Stomach smooth muscle (tissue), 2 donors: ENCODE data around the gene DGKQ.
A peak's percentile ranks its signal among the peaks of the same experiment; 100 is the strongest.
"Not testable (repeated sequence)": the region's sequence is repeated elsewhere in the genome, so short reads cannot be mapped to it uniquely, and the experiment has no call there.

ENCODE experiments used
- H3K27ac ChIP-seq: one replicate; pipeline ENCODE4 v1.7.0; 2013; ENCODE audit warnings: mild to moderate bottlenecking, low read length, inconsistent platforms
- H3K27me3 ChIP-seq, 2 donors: one replicate each; pipeline ENCODE4 v1.7.0; 2013; ENCODE audit warnings: low read length in 2 of 2; ENCODE audit not compliant: insufficient read depth in 2 of 2, control insufficient read depth in 1 of 2
- H3K36me3 ChIP-seq, 2 donors: one replicate each; pipeline ENCODE4 v1.7.0; 2013; ENCODE audit warnings: low read length in 2 of 2; ENCODE audit not compliant: control insufficient read depth in 2 of 2, insufficient read depth in 2 of 2
- H3K4me1 ChIP-seq: one replicate; pipeline ENCODE4 v1.7.0; 2013; ENCODE audit warnings: low read length; ENCODE audit not compliant: control insufficient read depth, insufficient read depth
- H3K4me3 ChIP-seq, 2 donors: one replicate each; pipeline ENCODE4 v1.7.0; 2013; ENCODE audit warnings: low read length in 2 of 2
- H3K9ac ChIP-seq, 2 donors: one replicate each; pipeline ENCODE4 v1.7.0; 2013; ENCODE audit warnings: low read length in 2 of 2, mild to moderate bottlenecking in 1 of 2
- H3K9me3 ChIP-seq, 2 donors: one replicate each; pipeline ENCODE4 v1.7.0; 2013; ENCODE audit warnings: low read length in 2 of 2; ENCODE audit not compliant: control insufficient read depth in 2 of 2
- donor health status: healthy.
- donor health status: Pancreatic carcinoma.

The DGKQ gene

GRCh38 chr4:985123-985830 is 11.9 kb upstream of the DGKQ start:
- Histone ChIP-seq H3K27me3 (no peaks in the 10 kb centered on the region), H3K4me1 (peaks cover 19% of the 10 kb centered on the region), H3K9me3 (no peaks in the 10 kb centered on the region), H3K27ac (no peak overlapping the region), H3K36me3 (peaks cover 0 to 2% of the 10 kb centered on the region in 2 donors), H3K9ac (no peak overlapping the region), H3K4me3 (peak overlapping the region in 1 of 2 donors; percentile 49)

GRCh38 chr4:984336-985054 is 11.1 kb upstream of the DGKQ start:
- peaks cover 19% of the 10 kb centered on the region for H3K4me1 ChIP-seq
- H3K9ac ChIP-seq = no peak overlapping the region

GRCh38 chr4:982814-983213 is 9.4 kb upstream of the DGKQ start:
- Histone ChIP-seq H3K9me3 (no peaks in the 10 kb centered on the region), H3K4me1 (peaks cover 14% of the 10 kb centered on the region), H3K36me3 (no peaks in the 10 kb centered on the region), H3K9ac (no peak overlapping the region), H3K4me3 (no peak overlapping the region), H3K27me3 (no peaks in the 10 kb centered on the region), H3K27ac (no peak overlapping the region)

More at GRCh38 chr4:984336-985054, 11.1 kb upstream of the DGKQ start:
- H3K27ac ChIP-seq = no peak overlapping the region
- peak overlapping the region in 1 of 2 donors; percentile 49 for H3K4me3 ChIP-seq
- H3K9me3 ChIP-seq = no peaks in the 10 kb centered on the region
- no peaks in the 10 kb centered on the region for H3K27me3 ChIP-seq
- H3K36me3 ChIP-seq = no peaks in the 10 kb centered on the region

- H3K9ac ChIP-seq = no peak overlapping the region
- H3K27ac ChIP-seq = no peak overlapping the region
- peaks cover 9% of the 10 kb centered on the region for H3K4me1 ChIP-seq
- H3K4me3 ChIP-seq = no peak overlapping the region
- H3K9me3 ChIP-seq = no peaks in the 10 kb centered on the region
- no peaks in the 10 kb centered on the region for H3K27me3 ChIP-seq
- H3K36me3 ChIP-seq = no peaks in the 10 kb centered on the region
Measured at GRCh38 chr4:982291-982690, 8.9 kb upstream of the DGKQ start.

- Histone ChIP-seq H3K4me3 (no peak overlapping the region), H3K9ac (no peak overlapping the region), H3K27ac (no peak overlapping the region), H3K4me1 (no peaks in the 10 kb centered on the region), H3K27me3 (no peaks in the 10 kb centered on the region), H3K9me3 (no peaks in the 10 kb centered on the region), H3K36me3 (no peaks in the 10 kb centered on the region)
Measured at GRCh38 chr4:978957-979701, 5.8 kb upstream of the DGKQ start.

GRCh38 chr4:976016-976415 is 2.6 kb upstream of the DGKQ start:
- H3K4me1 ChIP-seq = peaks cover 26% of the 10 kb centered on the region
- H3K9me3 ChIP-seq, H3K27me3 ChIP-seq, H3K4me3 ChIP-seq, H3K9ac ChIP-seq, H3K27ac ChIP-seq, H3K36me3 ChIP-seq: not testable (repeated sequence)

- Histone ChIP-seq H3K9ac (no peak overlapping the region), H3K27me3 (no peaks in the 10 kb centered on the region), H3K4me3 (no peak overlapping the region), H3K36me3 (no peaks in the 10 kb centered on the region), H3K27ac (no peak overlapping the region), H3K9me3 (no peaks in the 10 kb centered on the region), H3K4me1 (peaks cover 27% of the 10 kb centered on the region)
Measured at GRCh38 chr4:974668-975067, 1.3 kb upstream of the DGKQ start.

GRCh38 chr4:972651-973424 is 531 bp downstream of the DGKQ start:
- no peaks in the 10 kb centered on the region for H3K36me3 ChIP-seq
- peaks cover 0 to under 1% of the 10 kb centered on the region in 2 donors for H3K27me3 ChIP-seq
- peak overlapping the region; percentile 57 to 71 for H3K9ac ChIP-seq
- H3K4me1 ChIP-seq = peaks cover 32% of the 10 kb centered on the region
- no peak overlapping the region for H3K27ac ChIP-seq
- no peaks in the 10 kb centered on the region for H3K9me3 ChIP-seq
- peak overlapping the region; percentile 72 to 81 for H3K4me3 ChIP-seq

- Histone ChIP-seq H3K9ac (peak overlapping the region; percentile 57 to 60), H3K4me3 (peak overlapping the region; percentile 72 to 81), H3K4me1 (peaks cover 37% of the 10 kb centered on the region), H3K36me3 (no peaks in the 10 kb centered on the region), H3K27ac (no peak overlapping the region), H3K27me3 (peaks cover 0 to 8% of the 10 kb centered on the region in 2 donors), H3K9me3 (no peaks in the 10 kb centered on the region)
Measured at GRCh38 chr4:971666-972500, 1.5 kb downstream of the DGKQ start.
